SW 1271 (cell line): ENCODE measurements around the gene PSORS1C2.
"Not testable (repeated sequence)": the region's sequence is repeated elsewhere in the genome, so short reads cannot be mapped to it uniquely, and the experiment has no call there.

Experiments
- DNase-seq, 2 experiments: peaks; one replicate each; lab custom pipeline; 2025; lab: John Stamatoyannopoulos, UW

Gene PSORS1C2

DNA sequence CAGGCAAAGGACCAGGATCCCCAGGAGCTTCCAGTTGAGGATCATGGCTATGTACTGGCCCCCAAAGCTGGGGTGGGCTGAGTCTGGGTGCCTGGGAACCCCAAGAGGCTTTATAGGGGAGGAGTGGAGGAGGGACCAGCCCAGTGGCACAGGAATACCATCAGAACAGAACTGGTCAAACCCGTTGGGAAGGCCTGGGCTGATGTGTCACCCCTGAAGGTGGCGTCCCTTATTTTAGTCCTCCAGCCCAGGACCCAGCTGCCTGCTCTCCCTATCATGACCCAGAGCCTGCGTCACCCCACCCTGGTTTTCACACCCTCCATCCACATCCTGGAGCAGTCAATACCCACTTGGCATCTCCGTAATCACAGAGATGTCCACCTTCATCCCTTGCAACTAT, at the start of gene PSORS1C2:
TSS of gene PSORS1C2 (minus strand) at position 85 of the 400 bp plus-strand sequence. CDS start at position 45, 40 bp downstream.
- no peak for DNase-seq

DNA sequence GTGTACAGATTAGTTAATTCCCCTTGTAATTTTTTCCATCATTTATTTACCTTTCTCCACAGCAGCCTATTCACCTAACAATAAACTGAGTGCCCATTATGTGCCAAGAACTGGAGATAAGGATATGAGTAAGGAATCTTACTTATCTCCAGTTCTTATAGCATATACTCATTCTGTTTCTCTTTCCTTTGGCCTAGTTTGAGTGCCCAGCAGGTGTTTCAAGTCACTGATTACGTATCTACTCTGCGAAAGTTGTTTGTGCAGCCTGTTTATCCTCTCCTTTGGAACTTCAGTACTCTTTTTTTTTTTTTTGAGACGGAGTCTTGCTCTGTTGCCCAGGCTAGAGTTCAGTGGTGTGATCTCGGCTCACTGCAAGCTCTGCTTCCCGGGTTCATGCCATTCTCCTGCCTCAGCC, 48.9 kb upstream of the PSORS1C2 start:
- DNase-seq = no peak

DNA sequence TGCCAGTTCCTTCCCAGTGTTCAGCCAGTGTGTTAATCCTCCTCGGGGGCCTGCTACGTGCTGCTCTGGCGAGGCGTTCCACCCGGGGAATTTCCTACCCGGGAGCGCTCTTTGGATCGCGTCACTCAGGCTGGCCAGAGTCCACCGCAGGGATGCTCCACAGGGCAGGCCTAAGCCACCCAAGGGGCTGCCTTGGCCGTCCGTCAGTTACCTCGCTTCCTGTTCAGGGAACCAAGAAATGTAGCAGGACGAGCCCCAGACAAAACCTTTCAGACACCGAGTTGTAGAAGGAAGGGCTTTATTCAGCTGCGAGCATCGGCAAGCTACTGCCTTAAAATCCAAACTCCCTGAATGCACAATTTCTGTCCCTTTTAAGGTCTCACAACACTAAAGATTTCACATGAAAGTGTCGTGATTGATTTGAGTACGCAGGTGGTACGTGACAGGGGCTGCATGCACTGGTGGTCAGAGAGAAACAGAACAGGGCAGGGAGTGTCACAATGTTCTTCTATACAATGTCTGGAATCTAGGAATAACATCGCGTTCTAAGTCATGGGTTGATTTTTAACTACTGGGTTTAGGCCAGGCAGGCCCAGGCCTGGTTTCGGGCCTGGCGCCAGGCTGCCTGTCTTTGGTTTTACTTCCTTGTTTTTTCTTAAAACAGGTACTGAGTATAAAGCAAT, 47.3 kb upstream of the PSORS1C2 start:
- DNase-seq = no peak

DNA sequence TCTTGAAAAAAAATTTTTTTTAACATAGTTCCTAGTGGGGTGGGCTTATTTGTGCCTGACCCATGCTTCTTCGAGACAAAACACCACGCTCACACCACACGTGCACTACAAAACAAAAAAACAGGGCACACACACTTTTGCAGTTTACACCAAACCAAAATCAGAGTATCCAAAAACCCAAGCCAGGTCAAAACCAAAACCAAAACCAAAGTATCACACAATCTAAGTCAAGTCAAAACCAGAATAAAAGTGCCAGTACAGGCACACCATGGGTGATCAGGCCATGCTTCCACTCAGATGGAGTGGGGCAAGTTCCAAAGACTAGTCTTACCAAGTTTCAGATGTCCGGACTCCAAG, 46.8 kb upstream of the PSORS1C2 start:
- not testable (repeated sequence) for DNase-seq

DNA sequence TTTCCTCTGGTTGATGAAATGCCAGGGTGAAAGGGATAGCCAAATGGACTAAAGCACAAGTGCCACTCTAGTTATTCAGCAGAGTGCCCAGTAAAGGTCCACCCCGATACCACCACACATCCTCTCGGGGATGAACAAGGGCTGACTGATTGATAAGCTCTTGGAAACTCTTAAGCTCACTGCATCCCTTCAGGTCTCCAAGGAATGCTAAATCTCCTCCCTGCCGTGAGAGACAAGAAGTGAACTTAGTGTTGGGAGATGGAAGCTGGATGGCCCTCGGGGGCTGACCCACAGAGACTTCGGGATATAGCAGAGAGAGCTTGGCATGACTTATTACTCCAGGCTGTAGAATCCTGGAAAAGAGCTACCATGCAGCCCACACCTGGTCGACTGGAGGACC, 45.0 kb upstream of the PSORS1C2 start:
- not testable (repeated sequence) for DNase-seq

DNA sequence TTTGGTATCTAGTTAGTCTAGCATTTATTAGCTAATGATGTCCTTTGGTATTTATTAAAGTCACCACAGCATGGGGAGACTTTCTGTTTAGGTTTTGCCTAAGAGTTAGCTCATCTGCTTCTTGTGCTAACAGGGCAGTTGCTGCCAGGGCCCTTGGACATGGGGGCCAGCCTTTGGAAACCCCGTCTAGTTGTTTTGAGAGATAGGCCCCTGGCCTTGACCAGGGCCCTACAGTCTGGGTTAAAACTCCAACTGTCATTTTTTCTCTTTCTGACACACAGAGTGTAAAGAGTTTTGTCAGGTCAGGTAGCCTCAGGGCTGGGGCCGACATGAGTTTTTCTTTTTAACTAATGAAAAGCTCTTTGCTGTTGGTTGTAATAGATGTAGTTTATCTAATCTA, 44.4 kb upstream of the PSORS1C2 start:
- DNase-seq = not testable (repeated sequence)

DNA sequence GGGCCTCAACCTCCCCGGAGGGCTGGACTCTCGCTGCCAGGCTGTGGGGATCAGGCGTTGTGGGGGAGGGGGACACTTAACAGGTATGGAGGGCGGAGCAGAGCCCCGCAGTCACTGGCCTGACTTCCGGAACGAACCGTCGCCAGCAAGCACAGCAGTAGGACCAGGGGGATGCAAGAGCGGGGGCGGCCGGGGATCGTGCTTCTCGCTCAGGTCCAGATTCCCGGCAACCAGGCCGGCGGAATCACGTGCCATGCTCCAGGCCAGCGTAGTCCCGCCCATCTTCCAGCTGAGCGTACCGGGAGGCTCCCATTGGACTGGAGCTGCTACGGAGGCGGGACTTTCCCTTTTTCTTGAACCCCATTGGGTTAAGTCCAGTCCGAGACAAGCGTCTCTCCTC, 41.6 kb upstream of the PSORS1C2 start:
- no peak for DNase-seq

DNA sequence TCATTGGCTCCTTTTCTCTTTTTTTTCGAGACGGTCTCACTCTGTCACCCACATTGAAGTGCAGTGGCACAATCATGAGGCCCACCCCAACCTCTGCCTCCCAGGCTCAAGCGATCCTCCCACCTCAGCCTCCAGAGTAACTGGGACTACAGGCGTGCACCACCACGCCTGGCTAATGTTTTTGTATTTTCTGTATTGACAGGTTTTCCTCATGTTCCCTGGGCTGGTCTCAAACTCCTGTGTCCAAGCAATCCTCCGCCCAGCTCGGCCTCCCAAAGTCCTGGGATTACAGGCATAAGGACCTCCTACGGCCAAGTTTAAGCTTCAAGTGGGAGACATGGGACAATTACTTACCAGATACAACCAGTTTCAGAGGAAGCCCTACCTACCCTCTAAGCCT, 41.0 kb upstream of the PSORS1C2 start:
- DNase-seq = no peak

DNA sequence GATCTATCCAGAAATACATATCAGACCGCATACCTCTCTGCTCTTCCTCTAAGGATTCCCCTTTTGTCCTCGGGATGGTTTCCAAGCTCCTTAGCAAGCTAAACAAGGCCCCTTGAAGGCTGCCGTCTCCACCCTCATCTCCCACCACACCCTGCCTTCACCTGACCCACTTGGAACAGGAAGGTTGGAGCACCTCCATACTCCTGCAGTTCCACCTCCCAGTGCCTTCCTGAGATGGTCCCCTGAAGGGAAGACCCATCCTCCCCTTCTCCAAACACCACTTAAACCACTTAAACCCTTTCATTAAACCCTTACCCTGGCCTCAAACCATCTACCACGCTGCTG, 40.1 kb upstream of the PSORS1C2 start:
- no peak for DNase-seq

DNA sequence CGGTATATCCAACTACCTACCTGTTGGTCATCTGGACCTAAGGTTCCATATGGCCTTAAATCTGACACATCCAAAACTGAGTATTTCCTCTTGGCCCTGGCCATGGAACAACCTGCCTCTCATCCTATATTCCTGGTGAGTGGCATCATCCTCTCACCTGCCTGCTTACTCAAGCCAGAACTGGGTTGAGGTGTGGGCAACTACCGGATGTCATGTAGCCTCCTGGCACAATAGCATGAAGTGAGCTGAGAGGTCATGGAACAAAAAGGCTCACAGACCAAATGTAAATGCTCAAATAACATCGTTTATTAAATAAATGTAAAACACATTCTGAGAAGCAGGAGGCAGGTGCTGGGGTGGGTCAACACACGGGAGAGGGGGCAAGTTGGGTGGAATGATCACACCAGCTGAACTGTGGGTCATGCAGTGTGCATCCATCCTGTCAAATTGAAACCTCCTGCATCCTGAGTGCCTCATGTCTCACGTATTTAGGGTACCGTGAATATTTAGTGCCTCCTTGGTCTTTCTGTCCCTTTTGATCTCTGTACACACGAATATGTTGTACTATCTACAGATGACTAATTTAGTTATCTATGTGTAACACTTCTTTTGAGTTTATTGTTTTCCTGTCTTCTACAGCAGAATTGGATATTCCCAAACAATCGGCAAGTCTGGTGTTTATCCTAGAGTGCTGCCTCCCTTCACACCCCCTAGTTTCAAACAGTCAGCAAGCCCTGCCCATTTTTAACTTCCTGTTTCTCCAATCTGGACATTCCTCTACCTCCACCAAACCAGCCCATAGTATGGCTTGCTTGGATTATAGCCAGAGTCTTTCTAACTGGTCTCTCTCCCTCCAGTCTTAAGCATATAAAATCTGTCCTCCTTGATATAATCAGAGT, 39.5 kb upstream of the PSORS1C2 start:
- DNase-seq = no peak

DNA sequence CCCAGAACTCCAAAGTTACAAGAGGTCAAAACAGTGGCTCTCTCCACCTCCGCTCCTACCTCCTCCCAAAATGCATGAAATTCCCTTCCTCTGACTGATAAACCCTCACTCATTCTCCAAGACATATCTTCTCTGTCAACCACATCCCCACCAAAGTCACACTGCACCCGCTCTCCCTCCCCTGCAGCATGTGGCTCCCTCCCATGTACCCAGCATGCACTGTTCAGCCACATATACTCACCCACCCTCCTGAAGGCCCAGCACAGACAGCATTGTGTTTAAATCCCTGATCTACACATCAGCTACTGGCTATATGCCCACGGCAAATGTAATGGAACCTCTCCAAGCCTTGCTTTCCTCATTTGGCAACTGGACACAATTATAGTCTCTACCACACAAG, 37.1 kb upstream of the PSORS1C2 start:
- no peak for DNase-seq

DNA sequence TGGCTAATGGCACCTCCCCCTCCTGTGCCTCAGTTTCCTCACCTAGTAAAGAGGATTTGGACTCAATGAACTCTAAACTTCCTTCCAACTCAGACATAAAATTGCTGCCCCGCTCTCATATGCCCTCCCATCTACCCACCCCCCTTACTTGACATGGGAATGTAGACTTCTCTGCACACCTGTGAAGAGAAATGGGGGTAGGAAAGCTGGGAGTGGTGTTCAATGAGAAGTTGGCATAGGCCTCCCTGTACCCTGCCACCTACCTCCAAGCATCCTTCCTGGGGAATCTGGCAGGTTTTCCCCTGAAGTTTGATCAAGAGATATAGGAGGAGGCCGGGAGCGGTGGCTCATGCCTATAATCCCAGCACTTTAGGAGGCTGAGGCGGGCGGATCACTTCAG, 35.5 kb upstream of the PSORS1C2 start:
- DNase-seq = no peak

DNA sequence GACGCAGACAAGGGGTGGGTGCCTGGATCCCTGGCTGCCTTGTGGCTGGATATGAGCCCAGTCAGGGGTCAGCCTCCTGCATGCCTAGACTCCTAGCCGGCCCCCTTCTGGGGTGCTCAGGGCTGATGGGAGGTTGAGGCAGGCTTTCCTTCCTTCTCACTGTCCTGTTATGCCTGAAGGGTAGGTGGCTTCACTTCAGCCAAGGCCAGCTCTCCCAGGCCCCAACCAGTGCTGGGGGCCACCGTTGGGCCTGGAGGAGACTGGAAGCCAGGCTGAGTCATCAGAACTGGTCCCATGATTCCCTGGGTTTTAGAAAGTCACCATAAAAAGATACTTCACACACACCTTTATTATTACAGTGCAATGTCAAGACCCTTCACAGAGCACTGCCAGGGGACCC, 34.5 kb upstream of the PSORS1C2 start:
- no peak for DNase-seq

DNA sequence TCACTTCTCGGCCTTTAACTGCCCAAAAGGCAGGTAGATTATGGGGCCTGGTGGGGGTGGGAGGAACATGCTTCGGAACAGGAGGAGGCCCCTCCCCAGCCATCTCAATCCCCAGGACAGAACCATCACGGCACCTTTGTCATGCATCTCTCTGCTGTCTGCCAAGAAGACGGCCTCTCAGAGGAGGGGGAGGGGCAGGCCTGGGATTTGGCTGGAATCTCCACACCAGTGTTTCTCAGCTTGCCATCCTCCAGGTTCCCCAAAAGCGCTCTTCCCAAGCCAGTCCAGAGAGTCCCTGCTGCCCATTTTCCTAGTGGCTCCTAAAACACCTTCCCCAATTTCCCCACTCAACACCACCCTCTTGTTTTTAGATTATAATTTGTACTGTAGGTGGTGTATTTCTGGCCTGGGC, 34.1 kb upstream of the PSORS1C2 start:
- DNase-seq = no peak

DNA sequence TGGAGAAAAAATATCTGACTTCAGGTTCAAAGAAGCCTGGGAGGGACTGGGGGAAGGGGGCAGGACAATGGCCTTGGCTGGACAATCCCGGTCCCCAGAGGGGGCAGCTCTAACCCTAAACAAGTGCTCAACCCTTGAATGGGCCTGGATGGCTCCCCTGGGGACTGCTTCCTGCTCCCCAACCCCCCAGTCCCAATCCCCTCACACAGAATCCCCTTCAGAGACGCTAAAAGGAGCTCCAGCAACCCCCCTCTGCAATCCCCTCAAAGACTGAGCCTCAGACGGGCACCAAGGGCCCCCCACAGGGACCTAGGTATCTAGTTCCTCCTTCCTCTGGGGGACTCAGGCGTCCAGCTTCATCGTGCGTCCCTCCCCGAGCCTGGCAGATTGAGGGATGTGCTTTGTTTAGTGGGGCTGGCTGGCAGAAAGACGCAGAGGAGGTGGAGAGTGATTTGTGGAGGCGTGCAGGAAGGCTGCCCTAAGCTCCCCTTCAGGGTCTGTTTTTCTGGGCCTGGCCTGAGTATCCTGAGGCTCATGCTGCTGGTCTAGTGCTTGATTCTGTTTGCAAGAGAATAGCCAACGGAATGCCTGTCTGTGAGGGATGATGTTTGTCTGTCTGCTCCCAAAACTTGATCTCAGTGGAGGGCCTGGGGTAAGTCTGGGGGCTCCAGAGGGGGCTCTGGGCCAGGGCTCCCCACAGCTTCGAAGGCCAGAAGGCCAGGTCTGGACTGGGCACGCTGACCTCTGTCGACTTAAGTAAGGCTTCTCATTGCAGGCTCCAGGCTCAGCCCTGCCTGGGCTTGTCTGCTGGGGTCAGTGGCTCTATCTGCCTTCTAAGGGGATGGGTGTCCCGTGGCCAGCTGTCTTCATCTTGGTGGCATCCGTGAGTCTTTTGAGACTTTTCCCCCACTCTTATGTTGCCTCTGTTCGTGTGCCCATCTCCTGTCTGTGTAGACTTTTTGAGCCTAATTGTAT, 33.4 kb upstream of the PSORS1C2 start:
- no peak for DNase-seq

DNA sequence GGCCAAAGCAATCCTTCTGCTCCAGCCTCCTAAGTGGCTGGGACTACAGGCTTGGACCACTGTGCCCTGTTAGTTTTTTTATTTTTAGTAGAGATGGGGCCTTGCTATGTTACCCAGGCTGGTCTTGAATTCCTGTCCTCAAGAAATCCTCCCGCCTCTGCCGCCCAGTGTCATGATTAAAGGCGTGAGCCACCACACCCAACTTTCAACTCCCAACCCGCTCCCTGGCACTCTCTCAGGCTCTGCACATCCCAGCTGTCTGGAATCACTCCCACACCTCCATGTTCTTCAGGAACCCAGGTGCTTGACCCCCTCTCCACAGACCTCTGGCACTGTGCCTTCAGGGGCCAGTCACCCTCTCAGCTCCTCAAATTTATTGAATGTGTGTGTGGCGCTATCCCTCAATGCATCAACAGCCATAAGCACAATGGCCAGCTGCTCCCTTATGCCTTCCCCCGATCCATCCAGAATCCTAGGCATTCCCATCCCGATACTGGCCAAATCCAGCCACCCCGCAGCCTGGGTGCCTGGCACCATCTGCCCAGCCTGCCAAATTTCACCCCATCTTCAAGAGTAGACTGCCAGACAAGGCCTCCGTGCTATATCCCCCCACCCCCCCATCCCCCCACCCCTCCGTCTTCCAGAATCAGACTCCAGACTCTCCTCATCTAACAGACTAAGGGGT, 32.3 kb upstream of the PSORS1C2 start:
- DNase-seq = no peak

DNA sequence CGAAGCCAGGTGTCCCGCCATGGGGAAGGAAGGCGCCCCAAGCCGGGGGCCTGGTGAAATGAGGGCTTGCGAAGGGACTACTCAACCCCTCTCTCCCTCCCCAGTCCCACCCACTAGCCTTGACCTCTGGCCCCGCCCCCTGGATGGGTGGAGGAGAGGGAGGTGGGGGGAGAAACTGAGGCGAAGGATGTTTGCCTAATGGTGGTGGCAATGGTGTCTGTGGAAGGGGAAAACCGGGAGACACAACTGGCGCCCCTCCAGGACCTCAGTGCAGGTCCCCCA, 31.7 kb upstream of the PSORS1C2 start, which contains the start of gene POU5F1:
TSS of gene POU5F1 (minus strand) at position 83 of the 282 bp plus-strand sequence. CDS start at position 21, 62 bp downstream.
- DNase-seq = no peak

DNA sequence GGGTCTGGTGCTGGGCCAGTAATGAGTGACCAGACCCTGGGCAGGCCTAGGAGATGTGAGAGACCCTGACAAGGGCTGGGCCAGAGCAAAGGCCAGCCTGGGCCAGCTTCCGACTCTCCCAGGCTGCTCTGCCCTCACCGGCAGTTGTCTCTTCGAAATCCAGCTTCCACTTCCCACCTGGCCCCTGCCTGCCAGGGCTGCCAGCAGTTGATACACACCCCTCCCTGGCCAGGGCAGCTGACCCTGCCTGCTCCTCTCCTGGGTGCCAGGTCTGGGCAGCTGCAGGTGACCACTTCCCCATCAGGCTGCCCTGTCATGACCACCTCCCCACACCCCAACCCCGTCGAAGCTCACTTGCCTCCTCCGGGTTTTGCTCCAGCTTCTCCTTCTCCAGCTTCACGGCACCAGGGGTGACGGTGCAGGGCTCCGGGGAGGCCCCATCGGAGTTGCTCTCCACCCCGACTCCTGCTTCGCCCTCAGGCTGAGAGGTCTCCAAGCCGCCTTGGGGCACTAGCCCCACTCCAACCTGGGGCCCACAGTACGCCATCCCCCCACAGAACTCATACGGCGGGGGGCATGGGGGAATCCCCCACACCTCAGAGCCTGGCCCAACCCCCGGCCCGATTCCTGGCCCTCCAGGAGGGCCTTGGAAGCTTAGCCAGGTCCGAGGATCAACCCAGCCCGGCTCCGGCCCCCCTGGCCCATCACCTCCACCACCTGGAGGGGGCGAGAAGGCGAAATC, 31.2 kb upstream of the PSORS1C2 start:
- DNase-seq = not testable (repeated sequence)

DNA sequence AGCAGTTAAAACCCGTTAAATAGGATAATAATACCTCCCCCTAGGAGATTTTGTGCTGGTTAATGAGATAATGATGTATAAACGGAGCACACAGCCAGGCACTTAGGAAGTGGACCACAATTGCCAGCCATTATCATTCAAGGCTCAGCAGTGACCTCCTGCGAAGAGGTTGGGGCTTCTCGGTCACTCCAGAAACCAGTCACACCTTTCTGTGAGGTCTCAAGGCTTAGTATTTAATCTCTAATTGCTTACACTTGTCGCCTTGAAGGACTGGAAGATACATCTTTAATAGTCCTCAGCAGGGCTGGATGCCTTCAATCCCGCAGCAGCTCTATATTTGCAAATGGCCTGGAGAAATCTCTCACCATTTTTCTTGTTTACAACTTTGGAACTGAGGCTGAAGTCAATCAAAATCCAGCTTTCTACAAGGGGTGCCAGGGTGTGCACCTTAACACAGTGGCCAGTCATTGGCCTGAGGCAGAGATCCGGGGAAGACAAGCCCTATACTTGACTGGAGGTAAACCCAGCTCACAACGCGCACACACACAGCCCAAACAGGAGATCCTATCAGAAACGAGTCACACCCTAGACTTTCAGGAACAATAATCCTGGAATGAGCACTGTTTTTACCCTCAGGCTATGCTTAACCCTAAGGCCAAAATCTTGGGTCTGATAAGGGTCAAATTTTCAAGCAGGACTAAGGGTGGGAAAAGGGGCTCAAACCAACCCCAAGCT, 30.4 kb upstream of the PSORS1C2 start:
- DNase-seq = no peak

DNA sequence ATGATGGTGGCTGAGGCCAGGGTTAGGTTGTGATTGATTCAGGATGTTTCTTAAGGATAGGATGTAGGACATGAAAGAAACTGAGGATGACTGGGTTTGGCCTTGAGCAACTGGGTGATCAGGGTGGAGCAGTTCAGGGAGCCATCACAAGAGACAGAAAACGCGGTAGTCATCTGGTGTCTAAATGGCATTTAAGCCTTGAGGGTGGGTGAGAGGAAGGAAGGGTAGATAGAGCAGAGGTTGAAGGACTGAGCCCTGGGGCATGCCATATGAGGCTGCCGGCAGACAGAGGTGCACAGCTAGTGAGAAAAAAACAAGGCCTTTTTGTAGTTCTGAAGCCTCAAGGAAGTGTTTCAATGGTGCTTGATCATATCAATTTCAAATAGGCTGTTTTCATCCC, 29.7 kb upstream of the PSORS1C2 start:
- no peak for DNase-seq
